WTC11 (cell line): ENCODE measurements around the gene SFXN1. TPM values are rescaled to one million over a fixed set of nuclear protein-coding genes. Genes with fewer than 3 reads are reported as not detected.

Source experiments
- ATAC-seq: fragments of 200-7000 bp; cut with Tn5 transposase; 2 replicates; pipeline ENCODE4 v1.10.0; 2021; ENCODE audit warnings: mild to moderate bottlenecking, moderate library complexity
- CTCF ChIA-PET: fragments of 300-600 bp; sonication (Branson Sonifier 250); formaldehyde crosslinking; loops from one replicate; lab custom pipeline; 2021; ENCODE audit warnings: antibody characterized with exemption; lab: Charles Lee
- POLR2A ChIA-PET: fragments of 350-600 bp; sonication (Branson Sonifier 250); formaldehyde crosslinking; loops from one replicate; lab custom pipeline; 2021; ENCODE audit warnings: antibody characterized with exemption; lab: Charles Lee
- DNase-seq: peaks from one replicate; pipeline ENCODE4 v3.0.0; 2021; ENCODE audit warnings: low spot score
- H3K27ac Mint-ChIP-seq: 2 replicates; pipeline ENCODE4 v1.8.0; 2021; ENCODE audit warnings: mixed read lengths
- H3K27me3 Mint-ChIP-seq: 2 replicates; pipeline ENCODE4 v1.8.0; 2021; ENCODE audit warnings: low read depth, mild to moderate bottlenecking, moderate library complexity, mixed read lengths
- H3K36me3 Mint-ChIP-seq: 2 replicates; pipeline ENCODE4 v1.8.0; 2021; ENCODE audit warnings: mixed read lengths
- H3K4me1 Mint-ChIP-seq: 2 replicates; pipeline ENCODE4 v1.8.0; 2022; ENCODE audit warnings: mixed read lengths
- H3K4me3 Mint-ChIP-seq: 2 replicates; pipeline ENCODE4 v1.8.0; 2021; ENCODE audit warnings: mild to moderate bottlenecking, moderate library complexity, mixed read lengths
- H3K9me3 Mint-ChIP-seq: 2 replicates; pipeline ENCODE4 v1.8.0; 2021; ENCODE audit warnings: mixed read lengths
- AFF4 ChIP-seq: sonication (generic); formaldehyde crosslinking; IDR thresholded peaks from 2 replicates; pipeline ENCODE4 v1.8.1; 2023; ENCODE audit warnings: mild to moderate bottlenecking, missing genetic modification reagents, borderline replicate concordance
- AR ChIP-seq: fragments of 250-450 bp; sonication (Bioruptor Pico); IDR thresholded peaks from 2 replicates; pipeline ENCODE4 v1.9.0; 2021; ENCODE audit warnings: mild to moderate bottlenecking
- ATF2 ChIP-seq: sonication (generic); formaldehyde crosslinking; IDR thresholded peaks from 2 replicates; pipeline ENCODE4 v1.8.1; 2022; ENCODE audit warnings: low read depth, missing genetic modification reagents, borderline replicate concordance
- CBFB ChIP-seq: sonication (generic); formaldehyde crosslinking; IDR thresholded peaks from 2 replicates; pipeline ENCODE4 v1.8.1; 2022; ENCODE audit warnings: mild to moderate bottlenecking, low read depth, missing genetic modification reagents
- E2F1 ChIP-seq: sonication (generic); formaldehyde crosslinking; IDR thresholded peaks from 2 replicates; pipeline ENCODE4 v1.8.0; 2022; ENCODE audit warnings: mild to moderate bottlenecking, missing genetic modification reagents
- E2F4 ChIP-seq: sonication (generic); formaldehyde crosslinking; IDR thresholded peaks from 2 replicates; pipeline ENCODE4 v1.8.1; 2022; ENCODE audit warnings: low read depth, mild to moderate bottlenecking, moderate library complexity, missing genetic modification reagents, borderline replicate concordance
- ESRRA ChIP-seq: sonication (generic); formaldehyde crosslinking; IDR thresholded peaks from 2 replicates; pipeline ENCODE4 v1.8.1; 2022; ENCODE audit warnings: mild to moderate bottlenecking, missing genetic modification reagents, borderline replicate concordance
- JUN ChIP-seq: sonication (generic); formaldehyde crosslinking; IDR thresholded peaks from 2 replicates; pipeline ENCODE4 v1.8.0; 2023; ENCODE audit warnings: mild to moderate bottlenecking, missing genetic modification reagents
- MLX ChIP-seq: sonication (generic); formaldehyde crosslinking; IDR thresholded peaks from 2 replicates; pipeline ENCODE4 v1.8.1; 2023; ENCODE audit warnings: mild to moderate bottlenecking, missing genetic modification reagents, moderate library complexity
- NFATC4 ChIP-seq: fragments of 250-450 bp; sonication (Bioruptor Pico); IDR thresholded peaks from 2 replicates; pipeline ENCODE4 v1.9.0; 2021; ENCODE audit warnings: mild to moderate bottlenecking
- NFYB ChIP-seq: sonication (generic); formaldehyde crosslinking; conservative IDR thresholded peaks from 2 replicates; pipeline ENCODE4 v1.8.0; 2022; ENCODE audit warnings: low read depth, missing genetic modification reagents
- NR2C2 ChIP-seq: sonication (generic); formaldehyde crosslinking; IDR thresholded peaks from 2 replicates; pipeline ENCODE4 v1.8.0; 2022; ENCODE audit warnings: mild to moderate bottlenecking, missing genetic modification reagents
- RORB ChIP-seq: fragments of 250-450 bp; sonication (Bioruptor Pico); IDR thresholded peaks from 2 replicates; pipeline ENCODE4 v1.9.0; 2021; ENCODE audit warnings: mild to moderate bottlenecking
- TCF7 ChIP-seq: sonication (generic); formaldehyde crosslinking; IDR thresholded peaks from 2 replicates; pipeline ENCODE4 v1.8.0; 2022; ENCODE audit warnings: mild to moderate bottlenecking, low read depth, missing genetic modification reagents, moderate library complexity
- TEAD4 ChIP-seq: sonication (generic); formaldehyde crosslinking; IDR thresholded peaks from 2 replicates; pipeline ENCODE4 v1.8.0; 2022; ENCODE audit warnings: mild to moderate bottlenecking, missing genetic modification reagents
- USF1 ChIP-seq: sonication (generic); formaldehyde crosslinking; IDR thresholded peaks from 2 replicates; pipeline ENCODE4 v1.8.0; 2022; ENCODE audit warnings: mild to moderate bottlenecking, missing genetic modification reagents
- ZNF317 ChIP-seq: sonication (generic); formaldehyde crosslinking; IDR thresholded peaks from 2 replicates; pipeline ENCODE4 v1.8.1; 2023; ENCODE audit warnings: low read depth, mild to moderate bottlenecking, moderate library complexity, missing genetic modification reagents, borderline replicate concordance
- ZNF532 ChIP-seq: fragments of 250-450 bp; sonication (Bioruptor Pico); IDR thresholded peaks from 2 replicates; pipeline ENCODE4 v1.9.0; 2021; ENCODE audit warnings: mild to moderate bottlenecking, borderline replicate concordance
- total RNA-seq: library from RNA; stranded (reverse); gene quantifications from 3 replicates; pipeline ENCODE4 v1.2.3, GENCODE V29; 2021

Gene SFXN1
- total RNA-seq, 1 experiment from 2014 or later: 82.9 TPM

- Mint-ChIP-seq H3K36me3 (peaks cover 66% of the 10 kb centered on the region), H3K4me1 (no peaks in the 10 kb centered on the region), H3K9me3 (no peaks in the 10 kb centered on the region), H3K27me3 (no peaks in the 10 kb centered on the region), H3K27ac (no peak overlapping the region), H3K4me3 (no peak overlapping the region)
- TF ChIP-seq AFF4 (no peak), CBFB (CRISPR knock-in tag) (no peak), E2F1 (CRISPR knock-in tag) (no peak), ESRRA (CRISPR knock-in tag) (no peak), ZNF317 (CRISPR knock-in tag) (no peak), RORB (CRISPR knock-in tag) (no peak), TEAD4 (no peak), ATF2 (CRISPR knock-in tag) (no peak), MLX (CRISPR knock-in tag) (no peak)
- no peak for ATAC-seq
- ChIA-PET CTCF (interaction anchor here (2.1 kb wide), 1 partner anchor 221 kb away, joined by 5 read pairs; no protein-coding TSS in a partner anchor), POLR2A (interaction anchor here (0.9 kb wide), 1 partner anchor 1040 kb away, joined by 3 read pairs; the partner anchor contains the start of gene CDHR2)
- DNase-seq: no peak
These were observed 30.5 kb downstream of the SFXN1 start for GRCh38 chr5:175508896-175509295.

GRCh38 chr5:175513297-175513696 lies 34.9 kb downstream of the SFXN1 start:
- ChIA-PET POLR2A (no interaction called here), CTCF (no interaction called here)
- ATAC-seq (no peak), DNase-seq (no peak)
- no peaks in the 10 kb centered on the region for H3K27me3 Mint-ChIP-seq
- H3K4me1 Mint-ChIP-seq: no peaks in the 10 kb centered on the region
- H3K27ac Mint-ChIP-seq: no peak overlapping the region
- H3K36me3 Mint-ChIP-seq: peaks cover 87% of the 10 kb centered on the region
- peaks cover 2% of the 10 kb centered on the region; the same call in 1 of the 2 replicates for H3K9me3 Mint-ChIP-seq
- no peak overlapping the region for H3K4me3 Mint-ChIP-seq
- TF ChIP-seq TCF7 (no peak), AR (CRISPR knock-in tag) (no peak), E2F4 (CRISPR knock-in tag) (no peak), NR2C2 (CRISPR knock-in tag) (no peak), NFYB (no peak), ZNF532 (no peak), NFATC4 (no peak), JUN (CRISPR knock-in tag) (no peak), CBFB (CRISPR knock-in tag) (no peak), USF1 (no peak)
